HG02763 (cell line): Measurements from ENCODE around the gene NEK10.

Experiments
- ATAC-seq: cut with Tn5 transposase; IDR thresholded peaks from one replicate; pipeline ENCODE4 v1.9.1; 2021; ENCODE audit warnings: mild to moderate bottlenecking, moderate library complexity; ENCODE audit not compliant: unreplicated experiment

Gene NEK10

GRCh38 chr3:27115352-27115751 is 253.8 kb downstream of the NEK10 start:
- ATAC-seq = no peak

- ATAC-seq = no peak
These were observed 254.5 kb downstream of the NEK10 start for GRCh38 chr3:27114684-27115083.

GRCh38 chr3:27114129-27114528 is 255.1 kb downstream of the NEK10 start:
- ATAC-seq = no peak

- ATAC-seq = no peak
These were observed 259.2 kb downstream of the NEK10 start for GRCh38 chr3:27110020-27110419.

- ATAC-seq = no peak
These were observed 260.9 kb downstream of the NEK10 start for GRCh38 chr3:27108322-27108721.

GRCh38 chr3:27105904-27106303 is 263.3 kb downstream of the NEK10 start:
- ATAC-seq = no peak

- no peak for ATAC-seq
These were observed 272.0 kb downstream of the NEK10 start for GRCh38 chr3:27097182-27097581.

- no peak for ATAC-seq
These were observed 273.5 kb downstream of the NEK10 start for GRCh38 chr3:27095553-27096222.

GRCh38 chr3:27094721-27095120 is 274.5 kb downstream of the NEK10 start:
- no peak for ATAC-seq

- no peak for ATAC-seq
These were observed 275.4 kb downstream of the NEK10 start for GRCh38 chr3:27093771-27094170.

GRCh38 chr3:27090275-27091041 is 278.7 kb downstream of the NEK10 start:
- ATAC-seq = no peak

- ATAC-seq = no peak
These were observed 279.5 kb downstream of the NEK10 start for GRCh38 chr3:27089645-27090044.

GRCh38 chr3:27089068-27089467 is 280.1 kb downstream of the NEK10 start:
- ATAC-seq = no peak

- no peak for ATAC-seq
These were observed 283.1 kb downstream of the NEK10 start for GRCh38 chr3:27085829-27086730.

- ATAC-seq = no peak
These were observed 287.1 kb downstream of the NEK10 start for GRCh38 chr3:27081992-27082607.

- ATAC-seq = no peak
These were observed 287.6 kb downstream of the NEK10 start for GRCh38 chr3:27081566-27081965.

- no peak for ATAC-seq
These were observed 289.0 kb downstream of the NEK10 start for GRCh38 chr3:27080258-27080525.

- no peak for ATAC-seq
These were observed 289.5 kb downstream of the NEK10 start for GRCh38 chr3:27079427-27080257.

- no peak for ATAC-seq
These were observed 290.8 kb downstream of the NEK10 start for GRCh38 chr3:27078246-27078913.
